CD14-positive monocyte (primary cell): ENCODE results near the gene CNNM2. TPM values are rescaled to one million over a fixed set of nuclear protein-coding genes. Genes with fewer than 3 reads are reported as not detected.

Source experiments
- DNase-seq, 3 donors: peaks; one replicate each; pipeline ENCODE4 v3.0.0-alpha.2; 2011 to 2022
- H2AFZ ChIP-seq: 2 replicates; pipeline ENCODE4 v1.6.0; 2012; ENCODE audit warnings: mild to moderate bottlenecking, low read depth, low read length, inconsistent platforms; ENCODE audit not compliant: insufficient read depth, poor library complexity, severe bottlenecking
- H3K27ac ChIP-seq, 2 donors: 1 replicate in 1 of 2; 2 replicates in 1 of 2; pipeline ENCODE4 v1.5.1; 2012 to 2013; ENCODE audit warnings: low read length in 2 of 2, control low read depth in 1 of 2, inconsistent platforms in 1 of 2, low read depth in 1 of 2, mild to moderate bottlenecking in 1 of 2
- H3K27me3 ChIP-seq, 2 donors: one replicate each; pipeline versions ENCODE4 v1.6.0 to v1.6.1; 2011 to 2013; ENCODE audit warnings: low read length in 2 of 2; ENCODE audit not compliant: control insufficient read depth in 2 of 2, insufficient read depth in 2 of 2
- H3K36me3 ChIP-seq, 2 donors: replicated peaks in 1 of 2; 1 replicate in 1 of 2; 2 replicates in 1 of 2; pipeline versions ENCODE4 v1.5.1 to v1.6.1; 2012 to 2013; ENCODE audit warnings: low read length in 2 of 2, control low read depth in 1 of 2, inconsistent platforms in 1 of 2, mild to moderate bottlenecking in 1 of 2; ENCODE audit not compliant: insufficient read depth in 2 of 2, control insufficient read depth in 1 of 2
- H3K4me1 ChIP-seq, 2 donors: 1 replicate in 1 of 2; 2 replicates in 1 of 2; pipeline versions ENCODE4 v1.5.1 to v1.6.1; 2012 to 2013; ENCODE audit warnings: low read length in 2 of 2, control low read depth in 1 of 2, inconsistent platforms in 1 of 2, mild to moderate bottlenecking in 1 of 2, moderate library complexity in 1 of 2; ENCODE audit not compliant: insufficient read depth in 2 of 2, control insufficient read depth in 1 of 2
- H3K4me2 ChIP-seq: replicated peaks from 2 replicates; pipeline ENCODE3; 2012; ENCODE audit warnings: low read length, moderate library complexity, mild to moderate bottlenecking; ENCODE audit not compliant: poor library complexity, severe bottlenecking; ENCODE audit errors: extremely low read depth
- H3K4me3 ChIP-seq, 3 experiments: fragments of 200-600 bp in 1 of 3; sonication (generic) in 1 of 3; replicated peaks in 1 of 3; 1 replicate in 2 of 3; 2 replicates in 1 of 3; pipeline ENCODE4 v1.5.1; 2011 to 2013; ENCODE audit warnings: low read length in 3 of 3, mild to moderate bottlenecking in 3 of 3, control low read depth in 2 of 3, low read depth in 2 of 3, inconsistent platforms in 1 of 3, moderate library complexity in 1 of 3
- H3K79me2 ChIP-seq: 2 replicates; pipeline ENCODE4 v1.6.0; 2012; ENCODE audit warnings: mild to moderate bottlenecking, control low read depth, inconsistent platforms, low read length, moderate library complexity; ENCODE audit not compliant: insufficient read depth
- H3K9ac ChIP-seq: 2 replicates; pipeline ENCODE4 v1.6.0; 2017; ENCODE audit warnings: low read length, mild to moderate bottlenecking; ENCODE audit not compliant: insufficient read depth, poor library complexity, severe bottlenecking
- H3K9me3 ChIP-seq, 2 donors: replicated peaks in 1 of 2; 1 replicate in 1 of 2; 2 replicates in 1 of 2; pipeline versions ENCODE4 v1.5.1 to v1.6.1; 2012 to 2013; ENCODE audit warnings: low read length in 2 of 2, control low read depth in 1 of 2; ENCODE audit not compliant: control insufficient read depth in 1 of 2, insufficient read depth in 1 of 2
- H4K20me1 ChIP-seq: 2 replicates; pipeline ENCODE4 v1.6.0; 2012; ENCODE audit warnings: mild to moderate bottlenecking, low read length, control low read depth, moderate library complexity; ENCODE audit not compliant: insufficient read depth
- H3K27ac Mint-ChIP-seq, 7 donors: one replicate each; pipeline ENCODE4 v1.8.0; 2020; ENCODE audit warnings: mild to moderate bottlenecking in 7 of 7, mixed read lengths in 7 of 7, moderate library complexity in 6 of 7, inconsistent platforms in 2 of 7
- H3K27me3 Mint-ChIP-seq, 3 donors: one replicate each; pipeline ENCODE4 v1.8.0; 2021 to 2022; ENCODE audit warnings: low read depth in 3 of 3, mild to moderate bottlenecking in 3 of 3, mixed read lengths in 3 of 3, moderate library complexity in 3 of 3, inconsistent platforms in 1 of 3
- H3K36me3 Mint-ChIP-seq, 2 donors: one replicate each; pipeline ENCODE4 v1.8.0; 2020; ENCODE audit warnings: mixed read lengths in 2 of 2, inconsistent platforms in 1 of 2, mild to moderate bottlenecking in 1 of 2
- H3K4me1 Mint-ChIP-seq: one replicate; pipeline ENCODE4 v1.8.0; 2020; ENCODE audit warnings: mild to moderate bottlenecking, mixed read lengths
- H3K4me3 Mint-ChIP-seq, 2 donors: one replicate each; pipeline ENCODE4 v1.8.0; 2020; ENCODE audit warnings: mild to moderate bottlenecking in 2 of 2, mixed read lengths in 2 of 2, moderate library complexity in 1 of 2
- H3K9me3 Mint-ChIP-seq, 7 donors: one replicate each; pipeline ENCODE4 v1.8.0; 2020 to 2022; ENCODE audit warnings: mixed read lengths in 7 of 7, mild to moderate bottlenecking in 6 of 7, moderate library complexity in 6 of 7, inconsistent platforms in 2 of 7
- whole genome bisulfite sequencing: methylation state at CpG from one replicate; pipeline ENCODE4 v1.1.5; 2013; ENCODE audit warnings: missing lambda C conversion rate; ENCODE audit not compliant: insufficient coverage; 5-methylcytosine and 5-hydroxymethylcytosine counted together
- intact Hi-C, 2 donors: fragments of 100-400 bp; cut with micrococcal nuclease; formaldehyde crosslinking; loops; one replicate each; pipeline versions ENCODE4 v1.15.0 to v1.15.1; 2023
- polyA plus RNA-seq, 3 donors: library from polyadenylated mRNA; depleted of rRNA in 1 of 3; unstranded in 2 of 3; stranded (reverse) in 1 of 3; fragments of 300-500 nt in 2 of 3; fragments of >200 nt in 1 of 3; fragmentation: Illumina TruSeq in 2 of 3; gene quantifications; 1 replicate in 2 of 3; 2 replicates in 1 of 3; pipeline ENCODE4 v1.2.3, GENCODE V29; 2012 to 2021
- TF ChIP-seq, protein P1 (sequence below): fragments of 200-600 bp; IDR thresholded peaks from one replicate; pipeline ENCODE4 v1.8.0; 2022; ENCODE audit warnings: antibody characterized with exemption, mild to moderate bottlenecking

The CNNM2 gene
- polyA plus RNA-seq, 3 donors, result 1.6 to 3.8 (median 2.2) TPM

DNA sequence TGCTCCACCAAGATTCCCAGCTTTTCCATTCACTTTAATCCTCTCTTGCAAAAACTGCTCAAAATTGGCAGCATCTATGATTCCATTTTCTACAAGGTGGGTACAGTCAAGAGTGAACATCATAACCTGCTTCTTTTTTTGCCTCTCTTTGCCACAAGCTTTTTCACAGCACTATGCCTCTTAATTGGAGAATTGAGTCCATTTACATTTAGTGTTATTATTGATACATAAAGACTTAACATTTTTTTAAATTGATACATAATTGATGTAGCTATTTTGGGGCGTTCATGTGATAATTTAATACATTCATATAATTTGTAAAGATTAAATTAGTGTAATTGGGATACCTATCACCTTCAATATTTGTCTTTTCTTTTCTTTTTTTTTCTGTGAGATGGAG lies 30.0 kb upstream of the CNNM2 start:
- H3K4me2 ChIP-seq, result no peak overlapping the region
- DNase-seq, result no peak
- H3K9ac ChIP-seq, result no peak overlapping the region
- H3K4me1 ChIP-seq, result no peaks in the 10 kb centered on the region
- no peaks in the 10 kb centered on the region for H3K27me3 ChIP-seq
- H3K27ac ChIP-seq, result no peak overlapping the region
- Mint-ChIP-seq H3K36me3 (no peaks in the 10 kb centered on the region), H3K27me3 (peaks cover 0 to 2% (median 0%) of the 10 kb centered on the region in 3 donors), H3K4me1 (no peaks in the 10 kb centered on the region), H3K27ac (no peak overlapping the region), H3K9me3 (peaks cover 0 to 6% (median 2%) of the 10 kb centered on the region in 7 donors), H3K4me3 (no peak overlapping the region)
- H3K4me3 ChIP-seq, result no peak overlapping the region
- no peaks in the 10 kb centered on the region for H3K9me3 ChIP-seq
- TF ChIP-seq, protein P1, sequence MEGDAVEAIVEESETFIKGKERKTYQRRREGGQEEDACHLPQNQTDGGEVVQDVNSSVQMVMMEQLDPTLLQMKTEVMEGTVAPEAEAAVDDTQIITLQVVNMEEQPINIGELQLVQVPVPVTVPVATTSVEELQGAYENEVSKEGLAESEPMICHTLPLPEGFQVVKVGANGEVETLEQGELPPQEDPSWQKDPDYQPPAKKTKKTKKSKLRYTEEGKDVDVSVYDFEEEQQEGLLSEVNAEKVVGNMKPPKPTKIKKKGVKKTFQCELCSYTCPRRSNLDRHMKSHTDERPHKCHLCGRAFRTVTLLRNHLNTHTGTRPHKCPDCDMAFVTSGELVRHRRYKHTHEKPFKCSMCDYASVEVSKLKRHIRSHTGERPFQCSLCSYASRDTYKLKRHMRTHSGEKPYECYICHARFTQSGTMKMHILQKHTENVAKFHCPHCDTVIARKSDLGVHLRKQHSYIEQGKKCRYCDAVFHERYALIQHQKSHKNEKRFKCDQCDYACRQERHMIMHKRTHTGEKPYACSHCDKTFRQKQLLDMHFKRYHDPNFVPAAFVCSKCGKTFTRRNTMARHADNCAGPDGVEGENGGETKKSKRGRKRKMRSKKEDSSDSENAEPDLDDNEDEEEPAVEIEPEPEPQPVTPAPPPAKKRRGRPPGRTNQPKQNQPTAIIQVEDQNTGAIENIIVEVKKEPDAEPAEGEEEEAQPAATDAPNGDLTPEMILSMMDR, result no peak
- no CpG with 5 or more reads among the region's 1 CpG for WGBS
- no peaks in the 10 kb centered on the region for H4K20me1 ChIP-seq
- H3K36me3 ChIP-seq, result no peaks in the 10 kb centered on the region
- no peak overlapping the region for H2AFZ ChIP-seq
- intact Hi-C loops, result no loop called here
- H3K79me2 ChIP-seq, result no peaks in the 10 kb centered on the region

DNA sequence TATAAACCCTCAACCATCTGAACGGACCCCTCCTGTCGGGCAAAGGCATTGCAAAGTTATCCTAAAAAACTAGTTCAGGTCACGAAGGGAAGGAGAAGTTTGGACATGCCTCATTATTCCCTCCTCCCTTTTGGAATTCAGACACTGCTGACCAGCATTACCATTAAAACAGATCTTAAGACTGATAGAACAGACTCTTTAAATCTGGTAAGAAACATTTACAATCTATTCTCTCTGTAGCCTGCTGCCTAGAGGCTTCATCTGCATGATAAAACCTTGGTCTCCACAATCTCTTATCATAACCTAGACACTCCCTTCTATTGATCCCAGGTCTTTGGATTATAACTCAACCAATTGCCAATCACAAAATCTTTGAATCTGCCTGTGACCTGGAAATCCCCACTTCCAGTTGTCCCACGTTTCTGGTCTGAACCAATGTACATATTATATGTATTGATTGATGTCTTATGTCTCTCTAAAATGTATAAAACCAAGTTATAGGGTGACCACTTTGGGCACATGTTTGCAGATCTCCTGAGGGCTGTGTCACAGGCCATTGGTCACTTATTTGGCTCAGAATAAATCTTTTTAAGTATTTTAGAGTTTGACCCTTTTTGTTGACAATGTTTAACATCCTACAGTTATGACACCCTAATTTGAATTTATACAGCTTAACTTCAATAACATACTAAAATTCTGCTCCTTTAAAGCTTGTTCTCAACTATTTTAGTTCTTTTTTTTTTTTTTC lies 23.5 kb upstream of the CNNM2 start:
- Histone ChIP-seq H3K9ac (no peak overlapping the region), H3K27ac (no peak overlapping the region), H3K36me3 (no peaks in the 10 kb centered on the region), H3K9me3 (no peaks in the 10 kb centered on the region), H3K4me3 (no peak overlapping the region), H2AFZ (no peak overlapping the region), H3K4me2 (no peak overlapping the region), H3K79me2 (no peaks in the 10 kb centered on the region), H3K4me1 (no peaks in the 10 kb centered on the region), H4K20me1 (no peaks in the 10 kb centered on the region), H3K27me3 (no peaks in the 10 kb centered on the region)
- H3K36me3 Mint-ChIP-seq, result no peaks in the 10 kb centered on the region
- peaks cover 0 to 1% (median 0%) of the 10 kb centered on the region in 7 donors for H3K9me3 Mint-ChIP-seq
- H3K4me3 Mint-ChIP-seq, result no peak overlapping the region
- H3K27ac Mint-ChIP-seq, result no peak overlapping the region
- no peaks in the 10 kb centered on the region for H3K4me1 Mint-ChIP-seq
- TF ChIP-seq, protein P1, result no peak
- peaks cover 0 to 3% (median 0%) of the 10 kb centered on the region in 3 donors for H3K27me3 Mint-ChIP-seq
- no peak for DNase-seq
- intact Hi-C loops, result no loop called here
- WGBS, result 100% methylated on average over 1 of the region's 4 CpGs
